WERI-Rb-1 (cell line): ENCODE measurements around the gene MAGEB4.
"Not testable (repeated sequence)": the region's sequence is repeated elsewhere in the genome, so short reads cannot be mapped to it uniquely, and the experiment has no call there.

Experiments
- DNase-seq: peaks from one replicate; pipeline ENCODE4 v3.0.0-alpha.2; 2020
- H3K27ac ChIP-seq: fragments of 250-450 bp; sonication (Bioruptor Pico); 2 replicates; pipeline ENCODE4 v1.5.1; 2020; ENCODE audit warnings: mild to moderate bottlenecking, moderate library complexity
- H3K27me3 ChIP-seq: fragments of 250-450 bp; sonication (Bioruptor Pico); 2 replicates; pipeline ENCODE4 v1.5.1; 2021; ENCODE audit warnings: mild to moderate bottlenecking, low read depth, moderate library complexity; ENCODE audit not compliant: insufficient read depth, severe bottlenecking
- H3K36me3 ChIP-seq: fragments of 250-450 bp; sonication (Bioruptor Pico); 2 replicates; pipeline ENCODE4 v1.5.1; 2020; ENCODE audit warnings: mild to moderate bottlenecking, moderate library complexity
- H3K4me3 ChIP-seq: 2 replicates; pipeline ENCODE4 v1.5.1; 2011; ENCODE audit warnings: low read depth, mild to moderate bottlenecking, control low read depth, low read length
- H3K9me3 ChIP-seq: fragments of 250-450 bp; sonication (Bioruptor Pico); 2 replicates; pipeline ENCODE4 v1.5.1; 2021; ENCODE audit warnings: mild to moderate bottlenecking, moderate library complexity; ENCODE audit not compliant: severe bottlenecking
- CTCF ChIP-seq: IDR thresholded peaks from 2 replicates; pipeline ENCODE4 v1.5.1; 2011; ENCODE audit warnings: low read depth, mild to moderate bottlenecking, control low read depth, inconsistent platforms, low read length

Gene MAGEB4

DNA sequence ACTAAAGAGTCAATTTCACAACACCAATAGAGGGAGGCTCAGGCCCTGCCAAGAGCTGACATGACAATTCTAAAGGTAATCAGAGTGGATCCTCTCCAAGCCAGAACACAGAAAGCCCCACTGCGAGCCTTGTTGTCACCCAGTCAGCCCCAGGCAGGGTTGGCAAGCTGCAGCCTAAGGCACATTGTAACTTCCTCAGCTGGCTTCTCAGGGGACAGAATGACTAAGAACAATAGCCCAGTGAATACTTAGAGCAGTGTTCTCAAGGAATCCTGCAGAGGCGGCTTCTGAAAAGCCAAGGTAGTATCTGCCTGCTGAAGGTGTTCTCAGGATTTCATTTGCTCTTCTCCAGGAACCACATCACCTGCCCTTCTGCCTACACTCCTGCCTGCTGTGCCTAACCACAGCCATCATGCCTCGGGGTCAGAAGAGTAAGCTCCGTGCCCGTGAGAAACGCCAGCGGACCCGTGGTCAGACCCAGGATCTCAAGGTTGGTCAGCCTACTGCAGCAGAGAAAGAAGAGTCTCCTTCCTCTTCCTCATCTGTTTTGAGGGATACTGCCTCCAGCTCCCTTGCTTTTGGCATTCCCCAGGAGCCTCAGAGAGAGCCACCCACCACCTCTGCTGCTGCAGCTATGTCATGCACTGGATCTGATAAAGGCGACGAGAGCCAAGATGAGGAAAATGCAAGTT, at the start of gene MAGEB4:
Gene MAGEB4 (plus strand): TSS at position 277 of the 692 bp plus-strand sequence. CDS start 136 bp downstream, at position 413.
- Histone ChIP-seq H3K9me3 (no peaks in the 10 kb centered on the region), H3K4me3 (no peak within 1 kb of the TSS), H3K36me3 (no peaks in the 10 kb centered on the region), H3K27ac (no peak within 1 kb of the TSS), H3K27me3 (peaks cover 11% of the 10 kb centered on the region)
- DNase-seq: no peak
- TF ChIP-seq CTCF: no peak

- H3K9me3 ChIP-seq, H3K4me3 ChIP-seq, DNase-seq, H3K27ac ChIP-seq, H3K27me3 ChIP-seq, H3K36me3 ChIP-seq: not testable (repeated sequence)
Observed at GRCh38 chrX:30193910-30194309, 47.9 kb upstream of the MAGEB4 start.

GRCh38 chrX:30196322-30196721, 45.5 kb upstream of the MAGEB4 start:
- Histone ChIP-seq H3K9me3 (no peaks in the 10 kb centered on the region), H3K27me3 (peaks cover 12% of the 10 kb centered on the region), H3K36me3 (no peaks in the 10 kb centered on the region), H3K4me3 (no peak overlapping the region), H3K27ac (no peak overlapping the region)
- TF ChIP-seq CTCF: no peak
- no peak for DNase-seq

- no peaks in the 10 kb centered on the region for H3K36me3 ChIP-seq
- H3K4me3 ChIP-seq: no peak overlapping the region
- no peak for TF ChIP-seq CTCF
- no peak overlapping the region for H3K27ac ChIP-seq
- H3K27me3 ChIP-seq: peaks cover 2% of the 10 kb centered on the region
- no peaks in the 10 kb centered on the region for H3K9me3 ChIP-seq
- no peak for DNase-seq
Observed at GRCh38 chrX:30212172-30212571, 29.6 kb upstream of the MAGEB4 start.

- no peak within 1 kb of the TSS for H3K27ac ChIP-seq
- DNase-seq: no peak
Observed at GRCh38 chrX:30215357-30215843, 26.4 kb upstream of the MAGEB4 start, which contains the start of gene MAGEB2. TSS of gene MAGEB2 (plus strand) at chrX:30215563. CDS start at chrX:30218581, 3,018 bp downstream.

GRCh38 chrX:30217465-30217864, 24.3 kb upstream of the MAGEB4 start:
- Histone ChIP-seq H3K4me3 (no peak overlapping the region), H3K27me3 (peaks cover 6% of the 10 kb centered on the region), H3K36me3 (no peaks in the 10 kb centered on the region), H3K9me3 (no peaks in the 10 kb centered on the region), H3K27ac (no peak overlapping the region)
- no peak for DNase-seq
- no peak for TF ChIP-seq CTCF

More at GRCh38 chrX:30215357-30215843, 26.4 kb upstream of the MAGEB4 start, which contains the start of gene MAGEB2:
- peak; percentile 44 for TF ChIP-seq CTCF
- Histone ChIP-seq H3K36me3 (no peaks in the 10 kb centered on the region), H3K27me3 (peaks cover 6% of the 10 kb centered on the region), H3K9me3 (no peaks in the 10 kb centered on the region), H3K4me3 (no peak within 1 kb of the TSS)
